ENCODE results near the gene ITGA5. TPM values are rescaled to one million over a fixed set of nuclear protein-coding genes. Genes with fewer than 3 reads are reported as not detected.

Gene ITGA5
- total RNA-seq, 1 donor: 239 TPM

DNA sequence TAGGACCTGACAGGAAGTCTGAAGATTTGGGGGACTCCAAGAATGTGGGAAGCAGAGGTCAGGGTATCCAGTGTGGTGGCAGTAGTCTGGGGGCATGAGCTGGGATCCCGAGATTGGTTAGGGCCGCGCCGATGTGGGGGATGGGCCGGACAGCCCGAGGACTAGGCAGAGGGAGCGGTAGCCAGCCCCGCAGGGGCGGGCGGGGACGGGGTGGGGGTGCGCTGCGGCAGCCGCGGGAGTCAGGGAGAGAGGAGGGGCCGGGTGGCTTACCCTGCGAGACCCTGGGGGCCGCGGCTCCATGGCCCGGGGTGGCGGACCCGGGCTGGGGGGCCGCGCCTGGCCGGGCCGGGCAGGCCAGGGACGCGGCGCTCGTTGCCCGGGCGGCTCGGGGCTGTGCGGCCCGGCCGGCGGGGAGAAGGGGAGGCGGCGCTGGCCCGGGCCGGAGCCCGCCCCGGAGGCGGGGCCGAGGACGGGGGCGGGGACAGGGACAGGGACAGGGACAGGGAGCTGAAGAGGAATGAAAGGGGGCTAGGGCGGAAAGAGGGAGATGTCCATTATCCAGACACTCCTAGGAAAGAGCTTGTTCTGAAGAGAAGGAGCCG, 40.2 kb downstream of the ITGA5 start:
- H3K4me3 ChIP-seq (ENCODE audit: low read depth, low read length): peak overlapping the region; percentile 65
- TF ChIP-seq, protein P1, sequence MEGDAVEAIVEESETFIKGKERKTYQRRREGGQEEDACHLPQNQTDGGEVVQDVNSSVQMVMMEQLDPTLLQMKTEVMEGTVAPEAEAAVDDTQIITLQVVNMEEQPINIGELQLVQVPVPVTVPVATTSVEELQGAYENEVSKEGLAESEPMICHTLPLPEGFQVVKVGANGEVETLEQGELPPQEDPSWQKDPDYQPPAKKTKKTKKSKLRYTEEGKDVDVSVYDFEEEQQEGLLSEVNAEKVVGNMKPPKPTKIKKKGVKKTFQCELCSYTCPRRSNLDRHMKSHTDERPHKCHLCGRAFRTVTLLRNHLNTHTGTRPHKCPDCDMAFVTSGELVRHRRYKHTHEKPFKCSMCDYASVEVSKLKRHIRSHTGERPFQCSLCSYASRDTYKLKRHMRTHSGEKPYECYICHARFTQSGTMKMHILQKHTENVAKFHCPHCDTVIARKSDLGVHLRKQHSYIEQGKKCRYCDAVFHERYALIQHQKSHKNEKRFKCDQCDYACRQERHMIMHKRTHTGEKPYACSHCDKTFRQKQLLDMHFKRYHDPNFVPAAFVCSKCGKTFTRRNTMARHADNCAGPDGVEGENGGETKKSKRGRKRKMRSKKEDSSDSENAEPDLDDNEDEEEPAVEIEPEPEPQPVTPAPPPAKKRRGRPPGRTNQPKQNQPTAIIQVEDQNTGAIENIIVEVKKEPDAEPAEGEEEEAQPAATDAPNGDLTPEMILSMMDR (IDR thresholded peaks at IDR 0.05; ENCODE audit: insufficient read depth, low read length): no peak
- no peak for DNase-seq (ENCODE audit: low read depth)

DNA sequence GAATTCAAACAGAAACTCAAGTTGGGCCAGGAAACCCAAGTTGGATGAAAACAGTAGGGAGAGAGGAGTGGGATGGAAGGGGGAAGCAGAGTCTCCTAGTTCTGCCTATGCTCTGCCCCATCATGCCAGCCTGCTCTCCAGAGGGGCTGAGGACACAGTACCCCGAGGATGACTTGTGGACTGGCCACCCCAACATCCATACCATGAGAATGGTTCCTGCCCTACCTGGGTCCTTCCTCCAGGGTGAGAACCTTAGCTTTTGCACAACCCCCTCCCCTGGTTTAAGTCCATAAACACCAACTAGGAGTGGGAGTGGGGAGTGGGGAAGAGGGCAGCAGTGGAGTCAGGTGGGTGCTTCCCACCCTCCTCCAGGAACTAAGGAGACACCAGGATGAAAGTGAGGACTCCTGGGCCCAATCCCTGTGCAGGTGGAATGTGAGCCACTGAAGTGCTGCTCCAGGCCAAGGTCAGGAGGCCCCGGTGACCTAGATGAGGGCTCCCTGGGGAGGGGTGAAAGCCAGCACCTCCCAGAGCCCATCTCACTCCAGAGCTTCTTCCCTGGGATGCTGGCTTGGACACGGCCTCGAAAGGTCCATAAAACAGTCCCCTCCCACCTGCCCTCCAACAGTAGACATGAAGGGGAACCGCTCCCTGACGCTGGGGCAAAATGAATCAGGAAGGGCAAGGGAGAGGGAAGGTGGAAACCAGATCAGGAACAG, 41.1 kb downstream of the ITGA5 start:
- peak overlapping the region; percentile 65 for H3K4me3 ChIP-seq (ENCODE audit: low read depth, low read length)
- TF ChIP-seq, protein P1 (IDR thresholded peaks at IDR 0.05; ENCODE audit: insufficient read depth, low read length): no peak
- DNase-seq (ENCODE audit: low read depth): no peak

DNA sequence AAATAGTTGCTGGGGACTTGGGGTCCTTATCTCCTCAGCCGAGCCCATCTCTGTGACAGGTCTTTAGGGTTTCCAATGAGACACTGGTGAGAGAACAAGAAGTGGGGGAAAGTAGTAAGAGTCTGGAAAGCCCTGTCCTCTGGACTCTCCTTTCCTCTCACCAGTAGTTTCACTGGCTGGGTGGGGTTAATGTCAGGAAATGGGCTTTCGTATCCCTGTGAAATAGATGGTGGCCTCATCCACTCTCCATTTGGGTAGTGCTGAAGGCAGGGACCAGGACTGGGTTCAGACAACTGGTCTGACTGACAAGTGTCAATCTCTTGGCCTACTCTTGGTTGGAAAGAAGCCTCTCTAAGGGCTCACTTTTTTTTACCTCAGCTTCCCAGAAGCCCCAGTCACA, 42.1 kb downstream of the ITGA5 start:
- no peak for DNase-seq (ENCODE audit: low read depth)
- TF ChIP-seq, protein P1 (IDR thresholded peaks at IDR 0.05; ENCODE audit: insufficient read depth, low read length): no peak
- no peak overlapping the region for H3K4me3 ChIP-seq (ENCODE audit: low read depth, low read length)

DNA sequence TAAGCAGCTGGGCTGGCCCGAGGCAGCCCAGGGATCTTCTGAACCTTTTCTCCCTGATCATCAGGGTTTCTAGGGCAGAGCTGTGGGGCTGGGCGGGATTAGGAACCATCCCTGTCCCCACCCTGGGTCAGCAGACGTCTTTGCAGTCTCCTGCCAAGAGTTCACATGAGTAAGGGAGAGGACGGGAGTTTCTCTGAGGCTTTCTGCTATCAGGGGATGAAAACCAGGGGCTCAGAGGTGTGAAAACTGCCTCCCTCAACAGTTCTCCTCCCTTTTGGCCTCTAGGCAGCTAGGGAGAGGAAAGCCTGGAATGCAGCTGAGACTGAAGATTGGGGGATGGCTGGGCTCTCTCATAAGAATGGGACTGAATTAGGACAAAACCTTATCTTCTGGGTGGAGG, 42.5 kb downstream of the ITGA5 start:
- no peak overlapping the region for H3K4me3 ChIP-seq (ENCODE audit: low read depth, low read length)
- DNase-seq (ENCODE audit: low read depth): peak; percentile 51
- TF ChIP-seq, protein P1 (IDR thresholded peaks at IDR 0.05; ENCODE audit: insufficient read depth, low read length): no peak

DNA sequence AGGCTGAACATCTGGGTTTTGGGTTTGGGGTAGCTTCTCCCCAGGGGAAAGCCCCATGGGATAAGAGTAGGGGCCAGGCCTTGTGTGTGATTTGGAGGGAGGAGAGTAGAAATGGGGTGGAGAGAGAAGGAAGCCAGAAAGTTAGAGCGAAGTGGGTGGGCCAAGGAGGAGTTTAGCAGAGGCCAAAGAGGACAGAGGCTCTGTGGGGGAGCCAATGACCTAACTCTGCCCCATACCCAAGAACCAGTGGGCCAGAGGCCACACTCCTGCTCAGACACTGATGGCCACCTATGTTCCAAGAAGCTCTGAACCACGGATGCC, 43.8 kb downstream of the ITGA5 start:
- no peak for DNase-seq (ENCODE audit: low read depth)
- TF ChIP-seq, protein P1 (IDR thresholded peaks at IDR 0.05; ENCODE audit: insufficient read depth, low read length): no peak
- H3K4me3 ChIP-seq (ENCODE audit: low read depth, low read length): no peak overlapping the region

DNA sequence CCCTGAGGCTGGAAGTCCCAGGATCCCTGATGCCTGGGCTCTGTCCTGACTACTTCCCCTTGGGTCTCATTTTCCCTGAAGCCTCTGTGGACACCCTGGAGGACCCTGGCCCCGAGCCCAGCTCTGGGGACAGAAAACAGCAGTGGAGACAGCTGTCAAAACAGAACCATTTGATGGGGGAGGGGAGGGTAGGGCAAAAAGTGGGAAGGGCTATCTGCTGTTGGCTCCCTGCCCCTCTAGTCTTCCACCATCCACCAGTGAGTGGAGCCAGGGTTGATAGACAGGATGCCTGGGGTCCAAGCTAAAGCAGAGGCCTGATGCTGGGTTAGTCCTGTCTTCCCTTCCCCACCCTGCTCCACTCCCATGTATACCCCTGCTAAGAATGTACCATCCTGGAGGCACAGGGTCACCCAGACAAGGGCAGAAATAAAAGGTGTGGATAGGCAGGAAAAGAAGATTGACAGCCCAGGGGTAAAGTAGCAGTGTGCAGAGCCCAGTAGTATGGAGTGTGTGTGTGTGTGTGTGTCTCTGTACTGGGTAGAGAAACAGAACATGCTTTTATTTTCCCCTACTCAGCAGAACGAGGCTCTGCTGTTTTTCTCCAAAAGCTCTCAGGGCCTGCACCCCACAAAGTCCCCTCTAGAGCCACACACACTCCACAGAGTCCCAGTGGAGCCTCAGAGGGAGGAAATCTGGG, 44.4 kb downstream of the ITGA5 start:
- H3K4me3 ChIP-seq (ENCODE audit: low read depth, low read length): no peak overlapping the region
- DNase-seq (ENCODE audit: low read depth): no peak
- TF ChIP-seq, protein P1 (IDR thresholded peaks at IDR 0.05; ENCODE audit: insufficient read depth, low read length): no peak
